KMS-11 (cell line): ENCODE data around the gene GALNTL6.

Experiments used
- H2AFZ ChIP-seq: fragments of 200-600 bp; sonication (generic); 2 replicates; pipeline ENCODE4 v1.6.1; 2016; ENCODE audit warnings: antibody characterized with exemption, mixed run types, low read depth
- H3K27ac ChIP-seq: fragments of 200-600 bp; sonication (generic); 2 replicates; pipeline ENCODE4 v1.6.1; 2016; ENCODE audit warnings: mild to moderate bottlenecking, mixed run types
- H3K27me3 ChIP-seq: fragments of 200-600 bp; sonication (generic); 2 replicates; pipeline ENCODE4 v1.6.1; 2017; ENCODE audit warnings: mild to moderate bottlenecking, low read depth, mixed run types, moderate library complexity; ENCODE audit not compliant: insufficient read depth
- H3K36me3 ChIP-seq: fragments of 200-600 bp; sonication (generic); 2 replicates; pipeline ENCODE4 v1.6.1; 2017; ENCODE audit warnings: mild to moderate bottlenecking, mixed run types; ENCODE audit not compliant: insufficient read depth
- H3K4me1 ChIP-seq: fragments of 200-600 bp; sonication (generic); 2 replicates; pipeline ENCODE4 v1.6.1; 2016; ENCODE audit warnings: mild to moderate bottlenecking, low read depth, mixed run types; ENCODE audit not compliant: poor library complexity, severe bottlenecking
- H3K4me2 ChIP-seq: fragments of 200-600 bp; sonication (generic); 2 replicates; pipeline ENCODE4 v1.7.0; 2016; ENCODE audit warnings: mild to moderate bottlenecking, mixed run types
- H3K4me3 ChIP-seq: fragments of 200-600 bp; sonication (generic); IDR thresholded peaks from 2 replicates; pipeline ENCODE4 v1.6.1; 2017; ENCODE audit warnings: low read depth, low read length, mixed read lengths; ENCODE audit not compliant: insufficient read depth
- H3K79me2 ChIP-seq: fragments of 200-600 bp; sonication (generic); 2 replicates; pipeline ENCODE4 v1.6.1; 2016; ENCODE audit warnings: low read depth, mixed run types; ENCODE audit not compliant: insufficient read depth
- H3K9ac ChIP-seq: fragments of 200-600 bp; sonication (generic); 2 replicates; pipeline ENCODE4 v1.6.1; 2016; ENCODE audit warnings: mild to moderate bottlenecking, mixed run types
- H4K20me1 ChIP-seq: fragments of 200-600 bp; sonication (generic); 2 replicates; pipeline ENCODE4 v1.6.1; 2016; ENCODE audit warnings: mild to moderate bottlenecking, mixed run types; ENCODE audit not compliant: insufficient read depth
- CTCF ChIP-seq: fragments of 200-600 bp; sonication (generic); conservative IDR thresholded peaks from 2 replicates; pipeline ENCODE4 v1.6.1; 2017; ENCODE audit warnings: low read depth, mild to moderate bottlenecking, antibody characterized with exemption, low read length, moderate library complexity, mixed read lengths

GALNTL6 gene

GRCh38 chr4:172099376-172099775 lies 286.2 kb downstream of the GALNTL6 start:
- Histone ChIP-seq H3K4me3 (no peak overlapping the region), H3K27me3 (no peaks in the 10 kb centered on the region), H2AFZ (no peak overlapping the region), H3K27ac (no peak overlapping the region), H3K36me3 (no peaks in the 10 kb centered on the region), H4K20me1 (no peaks in the 10 kb centered on the region), H3K9ac (no peak overlapping the region), H3K79me2 (no peaks in the 10 kb centered on the region), H3K4me2 (no peak overlapping the region), H3K4me1 (no peaks in the 10 kb centered on the region)
- TF ChIP-seq CTCF, result no peak

GRCh38 chr4:172103456-172103855 lies 290.3 kb downstream of the GALNTL6 start:
- Histone ChIP-seq H3K4me3 (no peak overlapping the region), H4K20me1 (no peaks in the 10 kb centered on the region), H3K79me2 (no peaks in the 10 kb centered on the region), H3K4me1 (no peaks in the 10 kb centered on the region), H3K27ac (no peak overlapping the region), H3K36me3 (no peaks in the 10 kb centered on the region), H2AFZ (no peak overlapping the region), H3K27me3 (no peaks in the 10 kb centered on the region), H3K4me2 (no peak overlapping the region), H3K9ac (no peak overlapping the region)
- TF ChIP-seq CTCF, result no peak

- Histone ChIP-seq H3K9ac (no peak overlapping the region), H3K4me3 (no peak overlapping the region), H3K79me2 (no peaks in the 10 kb centered on the region), H3K4me2 (no peak overlapping the region), H3K36me3 (no peaks in the 10 kb centered on the region), H2AFZ (no peak overlapping the region), H3K27me3 (no peaks in the 10 kb centered on the region), H3K4me1 (no peaks in the 10 kb centered on the region), H3K27ac (no peak overlapping the region), H4K20me1 (no peaks in the 10 kb centered on the region)
- no peak for TF ChIP-seq CTCF
These were observed 291.3 kb downstream of the GALNTL6 start for GRCh38 chr4:172104539-172104938.

GRCh38 chr4:172105918-172106317 lies 292.7 kb downstream of the GALNTL6 start:
- no peak overlapping the region for H3K4me2 ChIP-seq
- no peaks in the 10 kb centered on the region for H3K36me3 ChIP-seq
- no peak overlapping the region for H2AFZ ChIP-seq
- H4K20me1 ChIP-seq, result no peaks in the 10 kb centered on the region
- no peak for TF ChIP-seq CTCF
- H3K27me3 ChIP-seq, result no peaks in the 10 kb centered on the region
- no peaks in the 10 kb centered on the region for H3K4me1 ChIP-seq
- no peak overlapping the region for H3K9ac ChIP-seq
- H3K27ac ChIP-seq, result no peak overlapping the region
- H3K79me2 ChIP-seq, result no peaks in the 10 kb centered on the region
- H3K4me3 ChIP-seq, result no peak overlapping the region
